ENCODE data around the gene HRH2. TPM values are rescaled to one million over a fixed set of nuclear protein-coding genes. Genes with fewer than 3 reads are reported as not detected.

The HRH2 gene
- total and polyA plus RNA-seq, 9 of the 15 experiments (the other 6 are each of a cell fraction or from before 2014, with no cell fraction given): 0.04 TPM; not detected in 8

Small RNA genes within 50 kb of the gene (small RNA-seq; reads per million reads assigned to genes)
- gene RN7SKP148 (not detected), gene RNU6-226P (not detected)

Other genes starting within 250 kb of the HRH2 start
- gene DRD1, start 213.9 kb upstream of the HRH2 start, total RNA-seq (2014; rRNA removed): not detected in 2 replicates
- gene DRD1, start 213.9 kb upstream of the HRH2 start, total RNA-seq (2014; rRNA removed; fragmentation: Illumina TruSeq; extraction: Trizol): not detected in 2 replicates
- gene DRD1, start 213.9 kb upstream of the HRH2 start, total RNA-seq (2015; rRNA removed; fragmentation: Illumina TruSeq; extraction: Trizol): not detected in 2 replicates
- gene DRD1, start 213.9 kb upstream of the HRH2 start, total RNA-seq (2021): not detected in 2 replicates
- not detected in 2 replicates for gene DRD1, start 213.9 kb upstream of the HRH2 start, polyA plus RNA-seq (2011; rRNA removed)
- gene DRD1, start 213.9 kb upstream of the HRH2 start, polyA plus RNA-seq (2014; fragmentation: Illumina TruSeq; extraction: Trizol): not detected in 2 replicates
- gene DRD1, start 213.9 kb upstream of the HRH2 start, polyA plus RNA-seq (2014; fragmentation: Nextera tagmentation; extraction: Ambion mirVana): not detected
- gene DRD1, start 213.9 kb upstream of the HRH2 start, polyA plus RNA-seq (2014; rRNA removed): not detected in 2 replicates
- 109 and 113 TPM in 2 replicates for gene SFXN1, start 179.5 kb upstream of the HRH2 start, total RNA-seq (2014; rRNA removed)
- gene SFXN1, start 179.5 kb upstream of the HRH2 start, total RNA-seq (2014; rRNA removed; fragmentation: Illumina TruSeq; extraction: Trizol): 128 and 129 TPM in 2 replicates
- gene SFXN1, start 179.5 kb upstream of the HRH2 start, total RNA-seq (2015; rRNA removed; fragmentation: Illumina TruSeq; extraction: Trizol): 112 and 113 TPM in 2 replicates
- gene SFXN1, start 179.5 kb upstream of the HRH2 start, total RNA-seq (2021): 141 and 147 TPM in 2 replicates
- gene SFXN1, start 179.5 kb upstream of the HRH2 start, polyA plus RNA-seq (2011; rRNA removed): 227 and 261 TPM in 2 replicates
- gene SFXN1, start 179.5 kb upstream of the HRH2 start, polyA plus RNA-seq (2014; fragmentation: Illumina TruSeq; extraction: Trizol): 190 and 197 TPM in 2 replicates
- gene SFXN1, start 179.5 kb upstream of the HRH2 start, polyA plus RNA-seq (2014; fragmentation: Nextera tagmentation; extraction: Ambion mirVana): 10 to 100 TPM; 31.8 to 34.0 TPM
- gene SFXN1, start 179.5 kb upstream of the HRH2 start, polyA plus RNA-seq (2014; rRNA removed): 83.1 and 101 TPM in 2 replicates
- not detected in 2 replicates for gene CPLX2, start 213.5 kb downstream of the HRH2 start, total RNA-seq (2014; rRNA removed)
- gene CPLX2, start 213.5 kb downstream of the HRH2 start, total RNA-seq (2014; rRNA removed; fragmentation: Illumina TruSeq; extraction: Trizol): not detected in 2 replicates
- gene CPLX2, start 213.5 kb downstream of the HRH2 start, total RNA-seq (2015; rRNA removed; fragmentation: Illumina TruSeq; extraction: Trizol): not detected in 2 replicates
- gene CPLX2, start 213.5 kb downstream of the HRH2 start, total RNA-seq (2021): 0.04 TPM in 1 of 2 replicates, not detected in the other
- not detected in 2 replicates for gene CPLX2, start 213.5 kb downstream of the HRH2 start, polyA plus RNA-seq (2011; rRNA removed)
- not detected in 2 replicates for gene CPLX2, start 213.5 kb downstream of the HRH2 start, polyA plus RNA-seq (2014; fragmentation: Illumina TruSeq; extraction: Trizol)
- not detected for gene CPLX2, start 213.5 kb downstream of the HRH2 start, polyA plus RNA-seq (2014; fragmentation: Nextera tagmentation; extraction: Ambion mirVana)
- not detected in 2 replicates for gene CPLX2, start 213.5 kb downstream of the HRH2 start, polyA plus RNA-seq (2014; rRNA removed)